Non-pigmented ciliary epithelial cell (primary cell): Measurements from ENCODE around the gene B3GNT7.
"Not testable (repeated sequence)": the region's sequence is repeated elsewhere in the genome, so short reads cannot be mapped to it uniquely, and the experiment has no call there.

Experiments used
- DNase-seq: peaks from one replicate; pipeline ENCODE4 v3.0.0-alpha.2; 2010; ENCODE audit warnings: low read depth

B3GNT7 gene

DNA sequence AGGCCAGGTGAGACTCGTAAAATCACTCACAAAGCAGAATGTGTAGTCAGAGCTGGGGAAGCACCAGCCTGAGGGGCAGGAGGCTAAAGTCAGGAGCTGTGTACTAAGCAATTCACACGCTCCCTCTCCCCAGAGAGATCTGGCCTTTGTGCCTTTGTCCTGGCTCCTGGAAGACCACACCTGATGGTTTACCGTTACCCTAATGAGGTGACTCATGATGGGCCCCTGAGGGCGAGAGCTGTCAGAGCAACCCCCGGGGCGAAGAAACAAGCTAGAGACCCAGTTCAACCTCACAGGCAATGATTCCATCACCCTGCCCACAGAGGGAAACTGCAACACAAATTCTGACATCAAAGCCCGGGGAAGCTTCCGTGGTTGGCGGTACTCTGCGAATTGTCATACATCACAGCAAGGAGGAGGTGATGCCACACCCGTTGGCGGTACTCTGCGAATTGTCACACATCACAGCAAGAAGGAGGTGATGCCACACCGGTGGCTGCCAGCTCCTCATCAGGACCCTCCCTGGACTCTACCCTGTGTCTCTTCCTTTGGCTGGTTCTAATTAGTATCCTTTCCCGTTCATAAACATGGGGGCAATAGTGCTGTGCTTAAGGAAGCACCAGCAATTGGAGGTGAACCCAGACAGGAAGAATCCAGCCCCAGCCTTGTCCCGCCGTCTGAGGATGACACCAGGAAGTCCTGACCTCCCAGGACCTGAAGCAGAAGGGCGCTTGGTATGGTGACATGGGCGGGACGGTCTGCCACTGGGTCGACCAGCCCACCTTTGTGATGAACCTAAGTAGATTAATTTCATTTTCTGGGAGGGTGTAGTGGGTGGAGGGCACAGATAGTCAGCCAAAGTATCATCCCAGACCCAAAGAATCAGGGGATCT is 30.5 kb downstream of the B3GNT7 start:
- DNase-seq: no peak

DNA sequence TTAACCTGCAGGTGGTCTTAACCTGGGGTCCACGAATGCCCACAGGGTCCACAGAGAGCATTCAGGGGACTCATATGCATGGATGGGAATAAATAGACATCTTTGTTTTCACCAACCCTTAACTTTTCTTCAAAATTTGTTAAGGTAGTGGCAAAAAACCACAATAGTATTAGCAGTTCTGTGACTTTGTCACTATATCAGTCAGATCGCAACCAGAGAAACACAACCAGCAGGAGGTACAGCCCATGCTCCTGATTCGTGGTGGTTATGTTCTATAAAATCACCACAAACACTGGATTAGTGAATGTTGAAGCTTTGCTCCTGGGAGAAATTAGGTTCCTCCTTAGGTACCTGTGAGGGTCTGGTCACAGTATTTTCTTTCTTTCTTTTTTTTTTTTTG is 31.6 kb downstream of the B3GNT7 start:
- DNase-seq: no peak

DNA sequence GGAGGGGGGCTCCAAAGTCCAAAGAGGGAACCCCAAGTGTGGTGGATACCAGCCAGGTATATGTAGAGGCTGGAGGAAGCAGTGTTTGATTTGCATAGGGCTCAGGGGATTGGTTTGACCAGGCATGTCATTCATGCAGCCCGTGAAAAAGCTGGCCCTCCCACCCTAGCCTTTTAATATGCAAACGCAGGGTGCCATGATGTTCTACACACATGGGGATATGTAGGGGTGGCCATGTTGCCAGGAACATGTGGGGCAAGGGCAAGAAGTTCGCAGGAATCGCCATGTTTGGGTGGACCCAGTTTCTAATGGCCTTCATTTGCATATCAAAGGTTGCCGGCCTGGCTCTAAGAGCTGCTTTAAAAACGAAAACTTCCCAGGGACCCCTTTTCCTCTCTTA is 33.6 kb downstream of the B3GNT7 start:
- DNase-seq: no peak

- no peak for DNase-seq
These were observed 34.4 kb downstream of the B3GNT7 start for GRCh38 chr2:231429901-231430300.

GRCh38 chr2:231430437-231430836 is 34.9 kb downstream of the B3GNT7 start:
- not testable (repeated sequence) for DNase-seq

DNA sequence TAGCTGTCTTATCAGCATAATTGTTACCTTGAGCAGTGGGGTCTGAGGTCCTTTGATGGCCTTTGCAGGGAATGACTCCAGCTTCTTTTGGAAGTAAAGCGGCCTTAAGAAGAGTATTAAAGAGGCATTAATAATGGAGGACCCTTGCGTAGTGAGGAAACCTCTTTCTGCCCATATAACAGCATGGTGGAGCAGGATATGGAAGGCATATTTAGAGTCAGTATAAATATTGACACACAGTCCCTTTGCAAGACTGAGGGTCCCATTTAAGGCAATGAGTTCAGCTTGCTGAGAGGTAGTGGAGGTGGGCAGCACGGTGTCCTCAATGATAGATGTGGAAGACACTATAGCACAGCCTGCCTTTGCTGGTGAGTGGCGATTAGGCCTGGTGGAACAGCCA is 36.1 kb downstream of the B3GNT7 start:
- no peak for DNase-seq

DNA sequence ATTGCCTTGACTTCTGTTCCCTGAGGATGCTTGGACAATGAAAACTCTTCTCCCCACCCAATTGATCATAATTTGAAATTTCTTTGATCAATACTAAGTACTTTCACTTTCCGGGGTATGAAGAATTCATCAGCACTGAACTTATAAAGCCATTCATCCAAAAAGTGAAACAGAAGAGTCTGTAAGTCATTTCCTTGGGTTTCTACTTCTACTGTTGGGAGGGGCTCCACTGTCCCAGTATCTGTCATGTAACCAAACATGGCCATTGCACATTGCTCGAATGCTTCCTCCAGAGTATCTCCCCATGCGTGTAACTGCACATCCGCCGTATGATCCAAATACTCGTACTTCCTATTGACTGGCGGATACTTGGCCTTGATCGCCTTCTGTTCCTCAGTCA is 38.5 kb downstream of the B3GNT7 start:
- no peak for DNase-seq

DNA sequence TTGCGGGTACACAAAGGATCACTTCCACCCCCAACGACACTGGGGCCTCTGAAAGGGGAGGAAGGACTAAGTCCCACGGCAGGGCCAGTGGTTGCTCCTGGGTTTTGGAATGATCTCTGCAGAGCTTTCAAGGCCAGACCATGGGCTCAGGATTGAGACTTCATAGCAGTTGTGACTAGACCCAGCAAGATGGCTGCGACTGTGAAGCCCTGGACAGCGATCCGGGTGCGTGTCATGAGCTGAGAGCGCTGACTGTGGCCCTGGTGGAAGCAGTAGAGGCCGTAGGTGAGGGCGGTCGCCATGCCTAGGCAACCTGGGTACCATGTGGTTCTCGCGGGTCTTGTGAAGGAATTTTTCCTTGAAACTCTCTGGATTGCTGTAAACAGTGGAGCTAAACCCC is 41.4 kb downstream of the B3GNT7 start:
- no peak for DNase-seq

GRCh38 chr2:231449503-231450054 is 54.1 kb downstream of the B3GNT7 start:
- no peak for DNase-seq

DNA sequence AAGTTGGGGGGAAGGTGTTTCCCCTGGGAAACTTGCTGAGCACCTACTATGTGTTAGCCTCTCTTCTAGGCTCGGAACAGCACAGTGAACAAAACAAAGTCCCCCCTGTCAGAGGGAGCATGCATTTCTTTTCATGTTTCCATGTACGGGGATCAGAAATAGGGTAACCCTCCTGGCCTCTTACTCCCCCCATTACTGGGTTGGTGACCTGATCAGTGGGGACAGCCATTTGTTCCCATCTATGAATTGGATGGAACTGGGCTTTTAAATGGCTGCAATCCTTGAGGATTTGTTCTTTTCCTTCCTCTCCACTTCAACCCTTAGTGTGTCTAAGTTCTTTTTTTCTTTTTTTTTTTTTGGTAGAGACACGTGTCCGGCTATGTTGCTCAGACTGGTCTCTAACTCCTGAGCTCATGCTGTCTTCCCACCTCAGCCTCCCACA is 55.1 kb downstream of the B3GNT7 start:
- DNase-seq: no peak
